ENCODE measurements around the gene PCDH15. TPM values are rescaled to one million over a fixed set of nuclear protein-coding genes. Genes with fewer than 3 reads are reported as not detected.

Gene PCDH15
- total and polyA plus RNA-seq, 2 experiments from 2014 or later: 0.29 to 0.66 TPM

GRCh38 chr10:53808677-53809372, 992.2 kb downstream of the PCDH15 start:
- Histone ChIP-seq H3F3A (replicated peaks; ENCODE audit: low read depth) (no peaks in the 10 kb centered on the region), H3K4me1 (ENCODE audit: insufficient read depth) (no peaks in the 10 kb centered on the region), H4K20me1 (replicated peaks; ENCODE audit: insufficient read depth) (no peaks in the 10 kb centered on the region), H3K27me3 (ENCODE audit: insufficient read depth) (no peaks in the 10 kb centered on the region), H3K79me2 (replicated peaks; ENCODE audit: insufficient read depth) (no peaks in the 10 kb centered on the region), H3K36me3 (ENCODE audit: insufficient read depth) (no peaks in the 10 kb centered on the region), H3K9me2 (ENCODE audit: insufficient read depth) (no peaks in the 10 kb centered on the region), H3K4me3 (no peak overlapping the region), H3K27ac (ENCODE audit: low read depth) (no peak overlapping the region), H3K4me2 (no peak overlapping the region), H2AFZ (peak overlapping the region; percentile 9; the same call in 1 of the 2 replicates)
- TF ChIP-seq CTCF (conservative IDR thresholded peaks at IDR 0.05; ENCODE audit: low read depth in 2 of 2) (peak; percentile 36 to 78; a peak in 3 of 4 replicates), JUNB (IDR thresholded peaks at IDR 0.05; ENCODE audit: unreplicated experiment) (no peak)
- Mint-ChIP-seq H3K4me1 (no peaks in the 10 kb centered on the region), H3K27ac (no peak overlapping the region; the same call in 1 of the 2 replicates), H3K9me3 (no peaks in the 10 kb centered on the region), H3K36me3 (ENCODE audit: low read depth) (peaks cover 2% of the 10 kb centered on the region; the same call in 1 of the 3 replicates), H3K27me3 (ENCODE audit: insufficient read depth, low read depth, poor library complexity) (no peaks in the 10 kb centered on the region), H3K4me3 (no peak overlapping the region)
- DNase-seq (ENCODE audit: low spot score): peak; percentile 42
- ATAC-seq: peak; percentile 47; the same call in 2 of the 3 replicates

- Mint-ChIP-seq H3K4me3 (no peak overlapping the region), H3K9me3 (no peaks in the 10 kb centered on the region), H3K36me3 (ENCODE audit: low read depth) (no peaks in the 10 kb centered on the region), H3K4me1 (no peaks in the 10 kb centered on the region), H3K27me3 (ENCODE audit: insufficient read depth, low read depth, poor library complexity) (no peaks in the 10 kb centered on the region), H3K27ac (no peak overlapping the region)
- Histone ChIP-seq H3K27me3 (ENCODE audit: insufficient read depth) (no peaks in the 10 kb centered on the region), H4K20me1 (replicated peaks; ENCODE audit: insufficient read depth) (no peaks in the 10 kb centered on the region), H3K36me3 (ENCODE audit: insufficient read depth) (no peaks in the 10 kb centered on the region), H3K27ac (ENCODE audit: low read depth) (no peak overlapping the region), H2AFZ (peak overlapping the region; percentile 90), H3K79me2 (replicated peaks; ENCODE audit: insufficient read depth) (no peaks in the 10 kb centered on the region), H3K9me2 (ENCODE audit: insufficient read depth) (peaks cover 13% of the 10 kb centered on the region), H3K4me1 (ENCODE audit: insufficient read depth) (no peaks in the 10 kb centered on the region), H3F3A (replicated peaks; ENCODE audit: low read depth) (no peaks in the 10 kb centered on the region), H3K4me2 (no peak overlapping the region), H3K4me3 (no peak overlapping the region)
- TF ChIP-seq ZNF331 (CRISPR knock-in tag; IDR thresholded peaks at IDR 0.05; ENCODE audit: low read depth): no peak
- no peak for TF ChIP-seq CREB1 (CRISPR knock-in tag; IDR thresholded peaks at IDR 0.05; ENCODE audit: low read depth)
- TF ChIP-seq CTCF (conservative IDR thresholded peaks at IDR 0.05; ENCODE audit: low read depth in 2 of 2): peak; percentile 77 to 97
- ATAC-seq (no peak; the same call in 2 of the 3 replicates), DNase-seq (ENCODE audit: low spot score) (peak; percentile 84)
These were observed 1014.7 kb downstream of the PCDH15 start for GRCh38 chr10:53786236-53786900.
